Erythroblast (primary cell): Measurements from ENCODE around the gene ARHGAP11A.
"Not testable (repeated sequence)": the region's sequence is repeated elsewhere in the genome, so short reads cannot be mapped to it uniquely, and the experiment has no call there.

Source experiments
- GATA1 ChIP-seq: IDR thresholded peaks from 2 replicates; pipeline ENCODE4 v1.6.1; 2011; ENCODE audit warnings: low read depth, mild to moderate bottlenecking, control low read depth, low read length, moderate library complexity
- POLR2A ChIP-seq: IDR thresholded peaks from 2 replicates; pipeline ENCODE4 v1.6.1; 2011; ENCODE audit warnings: mild to moderate bottlenecking, low read length

DNA sequence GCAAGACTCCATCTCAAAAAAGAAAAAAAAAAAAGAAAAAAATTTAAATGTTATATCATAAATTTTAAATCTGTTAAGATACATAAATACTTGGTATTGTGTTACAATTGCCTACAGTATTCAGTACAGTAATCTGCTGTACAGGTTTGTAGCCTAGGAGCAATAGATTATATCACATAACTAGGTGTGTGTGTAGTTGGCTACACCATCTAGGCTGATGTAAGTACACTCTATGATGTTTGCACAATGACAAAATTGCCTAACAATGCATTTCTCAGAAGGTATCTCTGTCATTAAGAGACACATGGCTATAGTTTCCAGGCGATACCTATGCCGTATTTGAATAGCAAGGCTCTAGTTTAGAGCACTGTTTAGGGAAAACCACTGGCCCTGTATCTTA, 5.8 kb upstream of the ARHGAP11A start:
- not testable (repeated sequence) for TF ChIP-seq POLR2A, GATA1
